CD4-positive, alpha-beta T cell treated with Interleukin-4 for 4 hours (primary cell): Measurements from ENCODE around the gene DDR2.
"Not testable (repeated sequence)": the region's sequence is repeated elsewhere in the genome, so short reads cannot be mapped to it uniquely, and the experiment has no call there.

Experiments
- DNase-seq: peaks from one replicate; pipeline ENCODE4 v3.0.0-alpha.2; 2020

DDR2 gene

DNA sequence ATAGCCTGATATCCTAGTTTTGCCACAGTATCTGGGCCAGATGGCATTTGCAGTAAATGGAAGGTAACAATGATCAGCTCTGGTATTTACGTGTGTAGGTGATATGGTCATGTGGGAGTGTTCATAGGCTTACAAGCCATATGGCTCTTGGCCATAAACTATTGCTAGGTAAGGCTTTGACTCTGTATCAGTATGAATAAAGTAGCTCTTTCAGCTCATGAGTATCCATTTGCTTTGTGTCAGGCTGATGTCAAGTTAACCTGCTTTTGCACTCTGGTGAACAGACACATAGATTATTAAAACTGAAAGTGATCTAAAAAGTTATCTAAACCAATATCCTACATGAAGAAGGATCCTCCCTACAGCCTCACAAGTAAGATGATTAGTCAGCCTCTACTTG is 69.0 kb downstream of the DDR2 start:
- DNase-seq: no peak

DNA sequence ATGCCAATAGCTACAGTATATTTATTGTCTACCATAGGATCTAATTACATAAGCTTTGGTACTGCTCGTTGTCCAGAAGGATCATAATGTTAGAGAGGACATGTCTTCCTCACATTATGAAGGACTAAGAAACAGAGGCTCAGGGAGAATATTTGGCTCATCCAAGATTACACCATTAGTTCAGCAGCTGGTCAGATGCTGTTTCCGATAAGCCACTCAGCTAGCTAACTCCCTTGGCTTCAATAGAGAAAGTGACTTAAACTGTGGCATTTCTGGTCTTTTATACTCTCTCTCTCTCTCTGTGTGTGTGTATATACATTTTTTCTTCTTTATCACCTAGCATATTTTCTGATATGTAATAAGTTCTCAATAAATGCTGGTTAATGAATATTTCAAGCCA is 70.4 kb downstream of the DDR2 start:
- DNase-seq: no peak

DNA sequence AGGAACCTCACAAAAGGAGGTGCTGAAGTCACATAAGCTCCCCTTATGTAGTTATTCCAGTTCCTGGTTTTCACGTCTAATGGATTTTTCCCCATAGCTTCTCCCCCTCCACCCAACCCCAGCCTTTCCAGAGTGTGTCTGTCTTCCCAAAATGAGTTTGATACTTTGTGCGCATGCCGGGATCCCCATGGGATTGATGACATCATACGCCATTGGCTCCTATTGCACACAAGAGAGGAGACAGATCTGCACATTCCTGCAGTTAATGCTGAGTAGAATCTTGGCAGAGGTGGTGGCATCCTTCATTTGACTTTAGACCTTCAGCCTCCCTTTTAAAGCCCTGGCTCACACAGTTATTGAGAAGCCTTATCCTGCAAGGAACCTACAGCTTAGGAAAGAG is 71.4 kb downstream of the DDR2 start:
- no peak for DNase-seq

DNA sequence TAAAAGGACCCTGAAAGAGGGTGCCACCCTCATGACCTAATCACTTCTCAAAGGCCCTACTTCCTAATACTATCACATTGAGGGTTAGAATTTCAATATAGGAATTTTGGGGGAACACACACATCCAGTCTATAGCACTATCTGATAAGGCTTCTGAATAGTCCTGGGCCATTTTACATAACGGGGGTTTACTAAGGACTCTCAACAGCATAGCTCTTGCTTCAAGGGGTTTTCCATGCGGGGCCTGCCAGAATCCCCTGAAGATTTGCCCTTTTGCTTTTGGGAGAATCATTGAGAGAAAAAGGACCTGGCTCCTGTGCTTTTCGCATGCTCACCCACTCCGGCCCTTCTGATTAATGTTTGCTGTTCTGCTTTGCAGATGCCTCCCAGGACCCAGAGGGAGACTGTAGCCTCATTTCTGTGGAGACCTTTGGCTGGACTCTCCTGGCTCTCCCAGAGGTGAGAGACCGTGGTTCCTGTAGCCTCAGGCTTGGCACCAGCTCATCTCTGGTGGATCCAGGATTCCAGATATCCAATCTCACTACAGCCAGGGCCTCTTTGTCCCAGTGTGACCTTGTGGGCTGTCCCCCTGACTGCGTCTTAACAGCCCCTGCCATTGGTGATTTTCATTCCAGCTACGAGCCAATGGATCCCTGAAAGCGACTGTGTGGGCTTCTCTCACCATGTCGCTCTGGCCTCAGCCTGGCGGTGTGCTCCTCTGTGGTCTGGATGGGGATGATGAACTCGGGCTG is 72.6 kb downstream of the DDR2 start:
- no peak for DNase-seq

DNA sequence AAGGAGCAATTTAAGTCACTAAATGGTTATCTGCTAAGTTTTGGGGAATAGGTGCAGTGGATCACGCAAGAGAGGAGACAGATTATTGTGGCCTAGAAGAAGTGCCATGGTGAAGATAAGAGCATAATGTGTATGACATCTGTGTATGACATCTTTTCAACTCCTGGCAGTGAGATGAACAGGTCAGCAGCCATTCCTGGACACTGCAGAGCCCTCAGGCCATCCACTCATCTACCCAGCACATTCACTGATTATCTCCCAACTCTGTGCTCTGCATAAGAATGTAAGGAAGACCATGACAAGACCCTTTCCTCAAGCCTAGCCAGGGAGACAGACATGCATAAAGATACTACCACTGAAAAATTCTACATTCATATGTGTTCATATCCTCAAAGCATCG is 73.7 kb downstream of the DDR2 start:
- no peak for DNase-seq

DNA sequence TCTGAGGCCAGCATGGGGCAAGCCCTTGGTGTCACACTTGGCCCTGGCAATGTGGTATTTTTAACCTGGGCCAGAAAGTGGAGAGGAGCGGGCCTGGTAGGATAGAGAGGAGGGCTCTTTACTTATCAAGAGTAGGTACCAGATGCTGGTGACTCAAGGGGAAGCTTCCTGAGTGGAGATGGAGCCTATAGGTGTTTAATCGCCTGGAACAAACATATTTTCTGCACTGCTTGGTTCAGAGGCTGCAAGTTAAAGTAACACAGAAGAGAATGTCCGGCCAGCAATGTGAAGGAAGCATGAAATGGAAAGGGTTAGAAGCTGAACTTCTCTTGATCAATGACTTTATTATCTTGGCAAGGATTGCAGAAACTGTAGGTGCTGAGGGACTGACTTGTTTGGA is 74.3 kb downstream of the DDR2 start:
- DNase-seq: no peak

DNA sequence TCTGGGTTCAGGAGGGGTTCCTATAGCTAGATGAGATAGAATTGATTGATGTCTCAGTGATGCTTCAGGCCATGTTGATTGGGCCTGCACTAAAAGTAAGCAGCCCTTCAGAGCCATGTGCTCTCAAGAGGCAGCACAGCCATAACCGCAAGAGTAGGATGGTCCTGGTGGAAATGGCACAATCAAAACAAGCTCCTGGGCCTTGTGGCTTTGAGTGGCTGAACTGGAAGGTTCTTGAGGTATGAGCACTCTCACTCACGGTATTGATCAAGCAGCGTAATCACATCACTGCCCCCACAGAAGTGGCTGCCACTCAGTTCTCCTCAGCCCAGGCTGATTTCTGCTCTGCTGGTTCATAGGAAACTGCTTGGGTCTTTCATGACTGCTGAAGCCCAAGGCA is 76.0 kb downstream of the DDR2 start:
- no peak for DNase-seq

DNA sequence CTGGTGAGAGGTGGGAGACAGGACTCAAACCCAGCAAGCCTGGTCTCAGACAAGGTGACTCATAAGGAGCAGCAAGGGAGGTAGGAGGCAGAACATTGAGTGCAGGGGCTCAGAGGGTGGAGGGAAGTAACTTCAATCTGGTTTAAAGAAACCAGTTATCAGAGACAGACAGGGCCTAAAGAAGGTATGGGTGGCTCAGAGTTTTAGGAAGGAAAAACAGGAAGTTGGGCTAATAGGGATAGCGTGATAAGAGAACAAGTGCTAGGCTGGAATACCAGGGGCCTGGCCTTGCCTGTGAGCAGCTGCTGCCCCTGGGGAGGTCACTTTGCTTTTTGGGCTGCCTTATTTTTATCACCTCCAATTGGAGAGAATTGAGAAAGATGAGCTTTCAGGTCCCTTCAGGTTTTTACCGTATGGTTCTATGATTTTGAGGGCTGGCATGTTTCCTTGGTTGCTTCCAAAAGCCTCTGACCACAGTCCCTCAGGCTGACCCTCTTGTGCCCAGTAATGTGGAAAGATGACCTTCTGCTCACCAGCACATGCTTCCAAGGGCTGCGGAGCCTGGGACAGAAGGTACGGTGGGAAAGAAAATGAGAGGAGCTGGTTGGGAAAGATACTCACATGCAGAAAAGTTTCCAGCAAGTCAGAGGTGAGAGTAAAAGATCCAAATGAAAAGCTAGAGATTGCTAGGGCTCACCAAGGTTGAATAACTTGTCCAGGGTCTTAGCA is 77.0 kb downstream of the DDR2 start:
- no peak for DNase-seq

DNA sequence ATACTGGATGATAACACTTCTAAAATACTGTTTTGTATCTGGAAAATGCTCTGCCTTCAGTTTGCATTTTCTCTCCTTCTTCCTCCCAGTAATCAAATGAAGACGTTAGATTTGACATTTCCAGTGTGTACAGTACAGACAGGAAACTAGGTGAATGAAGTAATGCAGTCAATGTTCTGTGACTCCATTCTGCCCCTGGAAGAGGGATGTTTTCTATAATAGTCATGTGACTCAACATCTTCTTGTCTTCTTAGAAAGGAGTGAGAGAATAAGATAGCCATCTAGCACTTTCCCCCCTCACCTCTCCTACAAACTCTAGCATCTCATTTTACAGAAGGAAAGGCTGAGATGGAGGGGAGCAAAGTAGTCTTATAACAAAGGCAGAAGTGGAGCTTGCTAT is 77.6 kb downstream of the DDR2 start:
- DNase-seq: no peak

DNA sequence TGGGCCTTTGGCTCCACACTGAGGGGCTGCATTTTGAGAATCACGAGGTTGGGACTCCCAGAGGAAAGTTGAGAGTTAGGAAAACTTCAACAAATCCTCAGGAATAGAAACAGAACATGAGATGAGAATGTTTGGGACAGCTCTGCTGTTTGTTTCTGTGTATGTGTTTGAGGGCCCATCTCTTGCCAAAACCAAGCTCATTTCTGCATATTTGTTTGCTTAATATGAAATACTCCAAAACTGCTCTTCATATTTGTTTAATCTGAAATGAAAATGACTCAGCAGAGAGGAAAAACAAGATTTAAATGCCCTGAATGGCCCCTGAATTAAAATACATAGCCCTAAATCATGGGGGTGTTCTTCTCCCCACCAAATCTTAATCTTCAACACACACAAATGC is 78.1 kb downstream of the DDR2 start:
- no peak for DNase-seq

DNA sequence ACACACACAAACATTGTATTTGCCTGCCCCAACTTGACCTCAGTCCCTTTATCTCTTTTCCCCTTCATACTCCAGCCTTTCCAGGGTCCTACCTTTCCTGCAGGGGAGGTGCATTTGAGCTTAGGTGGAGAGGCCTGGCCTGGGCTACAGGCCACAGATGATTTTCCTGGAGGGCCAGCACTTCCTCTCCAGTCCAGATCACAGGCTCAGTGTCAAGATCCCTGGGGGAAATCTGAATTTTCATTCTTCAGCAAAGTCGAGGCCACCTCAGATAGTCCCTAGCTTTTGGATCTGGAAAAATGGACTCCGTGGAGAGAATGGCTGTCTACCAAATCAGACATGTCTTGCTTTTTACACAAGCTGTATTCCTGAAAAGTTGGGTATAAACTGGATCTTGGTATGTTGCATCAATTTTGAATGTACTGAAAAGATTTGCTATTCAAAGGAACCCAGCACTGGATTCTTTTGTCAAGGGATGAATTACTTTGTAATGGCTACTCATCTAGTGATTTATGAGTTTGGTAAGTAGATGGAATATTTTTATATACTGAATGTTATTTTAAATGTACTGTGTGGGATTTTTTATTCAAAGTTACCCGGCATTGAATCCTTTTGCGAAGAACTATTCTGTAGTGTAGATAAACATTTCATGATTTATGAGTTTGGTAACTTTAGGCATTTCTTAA is 78.7 kb downstream of the DDR2 start:
- DNase-seq: no peak

DNA sequence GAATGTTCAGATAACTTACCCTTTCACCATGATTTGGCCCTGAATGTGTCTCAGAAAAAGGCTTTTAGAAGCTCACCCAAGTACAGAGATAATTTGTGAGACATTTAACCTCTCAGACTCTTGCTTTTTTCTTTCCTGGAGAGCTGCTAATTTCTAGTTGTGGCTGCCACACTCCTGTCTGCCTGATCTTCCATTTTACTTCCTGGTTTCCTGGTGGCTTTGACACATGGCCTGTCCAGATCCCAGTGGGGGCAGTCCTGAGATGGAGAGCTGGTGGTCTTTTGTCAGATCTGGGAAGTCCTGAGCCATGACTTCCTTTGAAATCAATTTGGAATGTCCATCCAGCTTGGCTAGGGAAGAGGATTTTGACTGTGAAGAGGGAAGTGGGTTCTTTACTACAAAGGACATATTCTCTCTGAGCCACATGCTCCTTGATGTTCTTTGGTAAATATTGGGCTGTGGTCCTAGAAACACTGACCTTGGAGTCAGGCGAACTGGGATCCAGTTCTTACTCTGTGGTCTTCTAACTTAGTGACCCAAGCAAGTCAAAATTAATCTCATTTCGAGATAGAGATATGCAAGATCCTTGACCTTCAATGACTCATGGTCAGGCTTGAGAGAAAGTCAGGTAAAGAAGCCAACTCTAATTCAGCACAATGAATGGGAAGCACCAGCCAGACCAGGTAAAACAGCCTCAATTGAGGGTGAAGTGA is 80.2 kb downstream of the DDR2 start:
- DNase-seq: no peak

DNA sequence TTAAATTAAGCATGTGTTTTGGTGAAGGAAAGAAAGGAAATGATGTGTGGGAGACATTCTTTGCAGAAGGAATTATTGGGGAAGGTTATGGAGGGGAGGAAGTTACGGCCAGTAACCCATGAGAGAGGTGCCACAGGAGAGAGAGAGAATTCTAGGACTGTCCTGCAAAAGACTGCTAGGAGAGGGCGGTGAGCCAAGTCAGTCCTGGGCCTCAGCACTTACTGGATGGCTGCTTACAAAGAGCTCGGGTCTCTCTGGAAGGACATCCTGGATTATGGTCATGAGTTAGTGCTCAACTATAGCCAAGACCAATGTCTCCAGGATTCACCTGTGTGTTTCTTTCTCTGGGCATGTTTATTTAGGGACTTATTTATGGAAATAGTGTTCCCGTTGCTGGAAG is 83.9 kb downstream of the DDR2 start:
- DNase-seq: no peak

DNA sequence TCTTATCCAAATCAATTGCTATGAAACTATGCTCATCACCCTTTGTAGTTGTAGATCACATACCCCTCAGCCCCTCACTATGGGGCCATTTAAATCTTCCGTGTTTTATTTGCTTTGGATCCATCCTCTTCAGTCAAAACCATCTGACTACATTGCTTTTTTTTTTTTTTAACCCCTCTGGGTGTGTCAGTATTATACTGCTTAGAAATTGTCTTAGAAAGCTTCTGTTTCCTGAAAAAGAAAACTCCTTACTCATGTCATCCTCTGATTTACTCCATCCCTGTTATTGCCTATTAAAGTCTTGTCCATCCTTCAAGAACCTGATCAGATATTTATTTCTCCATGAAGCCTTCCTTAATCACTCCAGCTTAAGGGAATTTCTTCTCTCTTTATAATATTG is 84.3 kb downstream of the DDR2 start:
- DNase-seq: no peak

DNA sequence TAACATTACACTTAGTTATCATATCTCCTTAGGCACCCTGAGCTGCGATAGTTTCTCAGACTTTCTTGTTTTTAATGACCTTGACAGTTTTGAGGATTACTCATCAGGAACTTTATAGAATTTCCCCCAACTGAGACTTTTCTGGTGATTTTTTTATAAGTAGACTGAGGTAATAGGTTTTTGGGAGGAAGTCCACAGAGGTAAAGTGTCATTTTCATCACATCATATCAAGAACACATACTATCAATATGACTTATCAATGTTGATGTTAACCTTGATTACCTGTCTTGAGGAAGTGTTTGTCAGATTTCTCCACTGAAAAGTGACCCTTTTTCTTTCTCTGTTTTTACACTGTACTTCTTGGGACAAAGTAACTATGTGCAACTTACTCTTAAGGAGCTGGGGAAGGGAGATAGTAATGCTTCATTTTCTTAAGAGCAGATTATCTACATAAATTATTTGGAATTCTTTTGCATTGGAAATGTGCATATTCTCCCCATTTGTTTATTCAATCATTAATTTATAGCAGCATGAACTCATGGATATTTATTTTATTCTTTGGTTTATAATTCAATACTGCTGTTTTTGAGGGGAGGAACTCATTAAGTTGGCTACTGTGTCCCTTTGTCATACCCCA is 85.4 kb downstream of the DDR2 start:
- no peak for DNase-seq

DNA sequence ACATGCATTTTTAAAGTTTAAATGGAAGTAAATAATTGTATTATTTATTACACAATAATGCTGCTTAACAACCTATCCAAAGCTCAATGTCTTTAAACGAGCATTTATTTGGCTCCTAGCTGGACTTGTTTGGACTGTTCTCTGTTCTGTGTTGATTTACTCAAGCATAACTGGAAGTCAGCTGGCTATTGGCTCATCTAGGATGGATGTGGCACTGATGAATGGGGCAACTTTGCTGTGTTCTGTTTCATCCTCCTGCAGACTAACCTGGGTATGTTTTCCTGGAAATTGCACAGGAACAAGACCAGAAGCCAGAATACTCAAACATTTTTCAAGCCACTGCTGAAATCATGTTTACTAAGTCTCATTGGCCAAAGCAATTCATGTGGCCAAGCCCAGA is 87.4 kb downstream of the DDR2 start:
- DNase-seq: no peak

DNA sequence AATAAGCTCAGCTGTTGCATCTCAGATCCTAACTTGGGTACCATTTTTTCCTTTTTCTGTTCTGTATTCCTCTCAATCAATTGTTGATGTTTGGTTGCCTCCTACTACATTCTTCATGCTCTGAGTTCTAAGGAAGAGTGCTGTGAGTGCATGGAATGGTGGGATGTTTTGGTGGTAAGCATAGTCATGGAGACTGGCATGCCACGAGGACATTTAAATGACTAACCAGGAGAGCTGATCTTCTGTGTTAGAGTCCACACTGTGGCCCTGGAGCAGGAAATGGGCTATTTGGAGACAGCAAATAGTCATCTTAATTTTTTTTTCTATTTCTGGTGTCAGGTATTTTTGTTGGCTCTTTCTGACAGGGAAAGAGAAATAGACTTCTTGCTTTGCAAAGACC is 88.7 kb downstream of the DDR2 start:
- DNase-seq: no peak

DNA sequence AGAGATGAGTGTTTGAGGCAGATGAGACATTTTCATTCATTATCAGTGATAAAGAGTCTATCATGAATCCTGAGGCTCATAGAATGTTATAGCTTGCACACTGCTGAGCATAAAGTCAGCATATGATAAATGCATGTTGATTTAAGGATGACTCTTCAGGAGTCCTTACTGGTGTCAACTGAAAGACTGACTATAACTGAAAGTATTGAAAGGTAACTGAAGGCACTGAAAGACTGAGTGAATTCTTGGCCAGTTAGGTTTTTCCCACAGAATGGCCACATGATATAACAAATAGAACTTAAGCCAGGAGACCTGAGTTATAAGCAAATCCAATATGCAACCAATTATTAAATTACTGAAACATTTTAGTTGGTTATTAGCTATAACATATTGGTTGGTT is 89.2 kb downstream of the DDR2 start:
- no peak for DNase-seq

DNA sequence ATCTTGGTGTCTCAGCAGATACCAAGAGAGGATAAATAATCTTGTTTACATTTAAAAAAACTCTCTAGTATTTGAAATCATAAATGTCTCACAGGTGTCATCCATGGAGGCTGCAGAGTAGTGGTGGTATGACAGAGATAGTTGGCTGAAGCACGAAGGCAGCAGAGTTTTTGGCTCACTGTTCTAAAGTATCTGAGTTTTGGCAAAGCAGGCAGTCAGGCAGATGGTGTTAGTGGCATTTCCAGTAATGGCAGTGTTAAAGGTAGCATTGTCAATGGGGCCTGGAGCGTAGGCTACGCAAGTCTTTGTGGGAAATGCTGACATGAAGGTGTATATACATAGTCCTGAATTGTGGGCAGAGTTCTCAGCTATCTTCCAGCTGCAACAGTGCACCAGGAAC is 89.8 kb downstream of the DDR2 start:
- no peak for DNase-seq

DNA sequence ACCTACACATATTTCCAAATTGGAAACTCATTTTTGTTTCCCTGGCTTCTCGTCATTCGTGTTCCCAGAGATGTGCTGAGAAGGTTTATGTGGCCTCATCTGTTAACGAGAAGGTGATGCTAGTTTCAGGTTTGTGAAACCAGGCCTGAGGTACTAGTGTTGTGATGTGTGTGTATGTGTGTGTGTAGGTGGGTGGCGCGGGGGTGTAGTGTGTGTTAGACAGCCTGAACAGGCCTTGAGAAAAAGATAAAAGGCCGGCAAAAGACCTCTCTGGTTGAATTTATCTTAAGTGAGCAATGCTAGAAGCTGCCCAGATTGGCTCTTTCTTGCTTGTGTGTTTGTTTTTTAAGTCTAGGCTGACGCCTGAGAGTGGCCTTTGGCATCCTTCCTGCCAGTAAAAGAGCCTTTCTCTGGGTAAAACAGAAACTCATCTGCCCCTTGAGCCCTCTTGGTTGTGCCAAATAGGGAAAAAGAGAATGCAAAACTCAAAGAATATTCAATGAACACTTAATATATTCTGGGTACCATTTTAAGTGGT is 92.4 kb downstream of the DDR2 start:
- DNase-seq: no peak

DNA sequence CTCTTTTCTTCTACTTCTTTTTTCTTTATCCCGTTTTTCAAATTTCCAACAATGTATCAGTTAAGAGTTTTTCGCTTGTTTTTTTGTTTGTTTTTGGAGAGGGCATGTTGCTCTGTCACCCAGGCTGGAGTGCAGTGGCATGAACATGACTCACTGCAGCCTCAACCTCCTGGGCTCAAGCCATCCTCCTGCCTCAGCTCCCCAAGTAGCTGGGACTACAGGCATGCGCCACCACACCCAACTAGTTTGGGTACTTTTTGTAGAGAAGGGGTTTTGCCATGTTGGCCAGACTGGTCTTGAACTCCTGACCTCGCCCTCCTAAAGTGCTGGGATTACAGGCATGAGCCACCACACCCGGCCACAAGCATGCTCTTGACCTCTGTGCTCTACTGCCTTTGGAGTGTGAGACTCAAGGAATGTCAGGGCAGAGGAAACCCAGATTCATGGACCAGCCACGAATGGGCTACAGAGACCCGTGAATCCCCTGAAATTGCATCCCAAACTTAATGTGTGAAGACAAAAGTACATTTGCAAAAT is 93.1 kb downstream of the DDR2 start:
- no peak for DNase-seq

DNA sequence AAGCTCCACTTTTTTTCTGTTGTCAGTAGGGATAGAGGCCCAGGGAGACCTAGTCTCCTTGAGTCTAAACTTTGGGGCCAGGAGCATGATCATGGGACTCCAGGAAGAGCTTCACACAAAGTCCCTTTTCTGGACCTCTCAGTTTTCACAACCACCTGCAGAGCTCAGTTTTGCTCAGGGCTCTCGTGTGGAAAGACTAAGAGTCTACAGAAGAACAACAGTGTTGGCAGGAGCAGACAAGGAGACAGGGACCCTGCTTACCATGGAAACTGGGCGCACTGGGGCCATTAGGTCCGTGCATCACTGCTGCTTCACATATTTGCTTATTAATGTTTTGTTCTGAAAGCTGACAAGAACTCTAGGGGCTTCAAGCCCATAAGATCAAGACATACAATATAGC is 94.3 kb downstream of the DDR2 start:
- DNase-seq: no peak

DNA sequence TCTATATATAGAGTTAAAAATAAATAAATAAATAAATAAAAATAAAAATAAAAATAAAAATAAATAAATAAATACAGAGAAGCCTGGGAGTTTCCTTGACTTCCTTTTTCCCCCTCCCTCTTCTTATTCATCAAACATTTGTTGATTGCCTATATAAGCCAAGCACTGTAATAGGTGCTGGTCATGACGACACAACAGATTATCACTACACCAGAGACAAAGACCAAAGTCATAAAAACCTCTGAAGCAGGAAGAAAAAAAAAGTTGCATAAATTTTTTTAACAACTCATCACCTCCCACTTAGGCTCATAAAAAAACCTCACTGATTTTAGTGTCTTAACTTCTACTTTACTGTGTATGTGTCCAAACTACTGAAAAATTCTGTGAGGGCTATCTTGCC is 95.2 kb downstream of the DDR2 start:
- DNase-seq: not testable (repeated sequence)
